WTC11 (cell line): ENCODE data around the gene SLC35E3. TPM values are rescaled to one million over a fixed set of nuclear protein-coding genes. Genes with fewer than 3 reads are reported as not detected.

Experiments used
- ATAC-seq: fragments of 200-7000 bp; cut with Tn5 transposase; 2 replicates; pipeline ENCODE4 v1.10.0; 2021; ENCODE audit warnings: mild to moderate bottlenecking, moderate library complexity
- CTCF ChIA-PET: fragments of 300-600 bp; sonication (Branson Sonifier 250); formaldehyde crosslinking; loops from one replicate; lab custom pipeline; 2021; ENCODE audit warnings: antibody characterized with exemption; lab: Charles Lee
- POLR2A ChIA-PET: fragments of 350-600 bp; sonication (Branson Sonifier 250); formaldehyde crosslinking; loops from one replicate; lab custom pipeline; 2021; ENCODE audit warnings: antibody characterized with exemption; lab: Charles Lee
- DNase-seq: peaks from one replicate; pipeline ENCODE4 v3.0.0; 2021; ENCODE audit warnings: low spot score
- H3K27ac Mint-ChIP-seq: 2 replicates; pipeline ENCODE4 v1.8.0; 2021; ENCODE audit warnings: mixed read lengths
- H3K27me3 Mint-ChIP-seq: 2 replicates; pipeline ENCODE4 v1.8.0; 2021; ENCODE audit warnings: low read depth, mild to moderate bottlenecking, moderate library complexity, mixed read lengths
- H3K36me3 Mint-ChIP-seq: 2 replicates; pipeline ENCODE4 v1.8.0; 2021; ENCODE audit warnings: mixed read lengths
- H3K4me1 Mint-ChIP-seq: 2 replicates; pipeline ENCODE4 v1.8.0; 2022; ENCODE audit warnings: mixed read lengths
- H3K4me3 Mint-ChIP-seq: 2 replicates; pipeline ENCODE4 v1.8.0; 2021; ENCODE audit warnings: mild to moderate bottlenecking, moderate library complexity, mixed read lengths
- H3K9me3 Mint-ChIP-seq: 2 replicates; pipeline ENCODE4 v1.8.0; 2021; ENCODE audit warnings: mixed read lengths
- E2F4 ChIP-seq: sonication (generic); formaldehyde crosslinking; IDR thresholded peaks from 2 replicates; pipeline ENCODE4 v1.8.1; 2022; ENCODE audit warnings: low read depth, mild to moderate bottlenecking, moderate library complexity, missing genetic modification reagents, borderline replicate concordance
- ESRRA ChIP-seq: sonication (generic); formaldehyde crosslinking; IDR thresholded peaks from 2 replicates; pipeline ENCODE4 v1.8.1; 2022; ENCODE audit warnings: mild to moderate bottlenecking, missing genetic modification reagents, borderline replicate concordance
- FOXJ3 ChIP-seq: sonication (generic); formaldehyde crosslinking; IDR thresholded peaks from 2 replicates; pipeline ENCODE4 v1.9.0; 2021; ENCODE audit warnings: missing genetic modification reagents, mild to moderate bottlenecking, borderline replicate concordance
- FOXP1 ChIP-seq: sonication (generic); formaldehyde crosslinking; IDR thresholded peaks from 2 replicates; pipeline ENCODE4 v1.8.0; 2022; ENCODE audit warnings: missing genetic modification reagents, mild to moderate bottlenecking, moderate library complexity, borderline replicate concordance
- GABPB1 ChIP-seq: sonication (generic); formaldehyde crosslinking; IDR thresholded peaks from 2 replicates; pipeline ENCODE4 v1.8.1; 2023; ENCODE audit warnings: mild to moderate bottlenecking, missing genetic modification reagents
- HMGA2 ChIP-seq: fragments of 250-450 bp; sonication (Bioruptor Pico); IDR thresholded peaks from 2 replicates; pipeline ENCODE4 v1.4.0; 2021; ENCODE audit warnings: mild to moderate bottlenecking, moderate library complexity
- MXD4 ChIP-seq: fragments of 250-450 bp; sonication (Bioruptor Pico); IDR thresholded peaks from 2 replicates; pipeline ENCODE4 v1.8.0; 2021; ENCODE audit warnings: mild to moderate bottlenecking, moderate library complexity, borderline replicate concordance
- PRRX2 ChIP-seq: fragments of 250-450 bp; sonication (Bioruptor Pico); IDR thresholded peaks from 2 replicates; pipeline ENCODE4 v1.8.0; 2021; ENCODE audit warnings: mild to moderate bottlenecking
- TCF7 ChIP-seq: sonication (generic); formaldehyde crosslinking; IDR thresholded peaks from 2 replicates; pipeline ENCODE4 v1.8.0; 2022; ENCODE audit warnings: mild to moderate bottlenecking, low read depth, missing genetic modification reagents, moderate library complexity
- TEAD4 ChIP-seq: sonication (generic); formaldehyde crosslinking; IDR thresholded peaks from 2 replicates; pipeline ENCODE4 v1.8.0; 2022; ENCODE audit warnings: mild to moderate bottlenecking, missing genetic modification reagents
- TP53 ChIP-seq: sonication (generic); formaldehyde crosslinking; IDR thresholded peaks from 2 replicates; pipeline ENCODE4 v1.8.1; 2023; ENCODE audit warnings: mild to moderate bottlenecking, missing genetic modification reagents
- ZBTB21 ChIP-seq: sonication (generic); formaldehyde crosslinking; IDR thresholded peaks from 2 replicates; pipeline ENCODE4 v1.8.1; 2023; ENCODE audit warnings: mild to moderate bottlenecking, missing genetic modification reagents, borderline replicate concordance
- ZNF121 ChIP-seq: sonication (generic); formaldehyde crosslinking; IDR thresholded peaks from 2 replicates; pipeline ENCODE4 v1.8.0; 2023; ENCODE audit warnings: missing genetic modification reagents
- ZNF232 ChIP-seq: sonication (generic); formaldehyde crosslinking; IDR thresholded peaks from 2 replicates; pipeline ENCODE4 v1.8.0; 2022; ENCODE audit warnings: mild to moderate bottlenecking, missing genetic modification reagents
- ZNF263 ChIP-seq: sonication (generic); formaldehyde crosslinking; IDR thresholded peaks from 2 replicates; pipeline ENCODE4 v1.8.1; 2022; ENCODE audit warnings: low read depth, mild to moderate bottlenecking, moderate library complexity, missing genetic modification reagents
- ZNF317 ChIP-seq: sonication (generic); formaldehyde crosslinking; IDR thresholded peaks from 2 replicates; pipeline ENCODE4 v1.8.1; 2023; ENCODE audit warnings: low read depth, mild to moderate bottlenecking, moderate library complexity, missing genetic modification reagents, borderline replicate concordance
- ZNF396 ChIP-seq: fragments of 250-450 bp; sonication (Bioruptor Pico); IDR thresholded peaks from 2 replicates; pipeline ENCODE4 v1.8.0; 2021; ENCODE audit warnings: mild to moderate bottlenecking, moderate library complexity, borderline replicate concordance
- ZNF416 ChIP-seq: fragments of 250-450 bp; sonication (Bioruptor Pico); IDR thresholded peaks from 2 replicates; pipeline ENCODE4 v1.9.0; 2021; ENCODE audit warnings: mild to moderate bottlenecking, inconsistent platforms
- ZNF425 ChIP-seq: fragments of 250-450 bp; sonication (Bioruptor Pico); conservative IDR thresholded peaks from 2 replicates; pipeline ENCODE4 v1.9.0; 2021; ENCODE audit warnings: mild to moderate bottlenecking
- ZNF512 ChIP-seq: sonication (generic); formaldehyde crosslinking; IDR thresholded peaks from 2 replicates; pipeline ENCODE4 v1.8.1; 2022; ENCODE audit warnings: missing genetic modification reagents, borderline replicate concordance
- total RNA-seq: library from RNA; stranded (reverse); gene quantifications from 3 replicates; pipeline ENCODE4 v1.2.3, GENCODE V29; 2021

SLC35E3 gene
- total RNA-seq, 1 experiment from 2014 or later, result 11.3 TPM

GRCh38 chr12:68755536-68756243 is 9.7 kb downstream of the SLC35E3 start:
- Mint-ChIP-seq H3K4me1 (no peaks in the 10 kb centered on the region), H3K4me3 (no peak overlapping the region), H3K27ac (no peak overlapping the region)
- ChIA-PET POLR2A (no interaction called here), CTCF (interaction anchor here (0.6 kb wide), 1 partner anchor 74 kb away, joined by 5 read pairs; no protein-coding TSS in a partner anchor)
- DNase-seq, result no peak
- ATAC-seq, result no peak
- TF ChIP-seq MXD4 (CRISPR knock-in tag) (no peak), ZNF416 (no peak), PRRX2 (CRISPR knock-in tag) (no peak)
- TF ChIP-seq, all 79 proteins: peak for 0
- Mint-ChIP-seq H3K27me3 (no peaks in the 10 kb centered on the region), H3K9me3 (no peaks in the 10 kb centered on the region), H3K36me3 (peaks cover 56% of the 10 kb centered on the region)

- ChIA-PET POLR2A (no interaction called here), CTCF (no interaction called here)
- no peaks in the 10 kb centered on the region for H3K27me3 Mint-ChIP-seq
- no peak for ATAC-seq
- no peak overlapping the region for H3K27ac Mint-ChIP-seq
- no peak overlapping the region for H3K4me3 Mint-ChIP-seq
- peaks cover 7% of the 10 kb centered on the region for H3K4me1 Mint-ChIP-seq
- no peak for DNase-seq
- H3K36me3 Mint-ChIP-seq, result peaks cover 47% of the 10 kb centered on the region
- no peaks in the 10 kb centered on the region for H3K9me3 Mint-ChIP-seq
- TF ChIP-seq ZNF425 (CRISPR knock-in tag) (no peak), TP53 (no peak), GABPB1 (CRISPR knock-in tag) (no peak), ESRRA (CRISPR knock-in tag) (no peak), FOXJ3 (CRISPR knock-in tag) (no peak), ZNF121 (CRISPR knock-in tag) (no peak), TCF7 (no peak), ZNF263 (CRISPR knock-in tag) (no peak), TEAD4 (no peak), E2F4 (CRISPR knock-in tag) (no peak), ZNF512 (no peak), ZNF396 (CRISPR knock-in tag) (no peak), HMGA2 (no peak), ZNF232 (CRISPR knock-in tag) (no peak), ZNF317 (CRISPR knock-in tag) (no peak), ZBTB21 (CRISPR knock-in tag) (no peak), FOXP1 (CRISPR knock-in tag) (no peak)
- TF ChIP-seq, all 79 proteins: peak for 0
These were observed 13.9 kb downstream of the SLC35E3 start for GRCh38 chr12:68759852-68760251.
